OCI-LY3 (cell line): ENCODE data around the gene TTF2.
A peak's percentile ranks its signal among the peaks of the same experiment; 100 is the strongest.

Experiments
- H2AFZ ChIP-seq: fragments of 200-600, 300-600 bp; shearing (Covaris generic); 2 replicates; pipeline ENCODE4 v1.6.0; 2014; ENCODE audit warnings: antibody characterized with exemption, low read depth, low read length
- H3K27ac ChIP-seq: fragments of 200-600, 300-600 bp; sonication (generic); 2 replicates; pipeline ENCODE4 v1.5.1; 2014; ENCODE audit warnings: mild to moderate bottlenecking, low read length, moderate library complexity, mixed read lengths
- H3K27me3 ChIP-seq: fragments of 200-600, 300-600 bp; sonication (generic); 2 replicates; pipeline ENCODE4 v1.6.1; 2014; ENCODE audit warnings: low read depth, low read length, mixed read lengths
- H3K36me3 ChIP-seq: fragments of 200-600, 300-600 bp; sonication (generic); replicated peaks from 2 replicates; pipeline ENCODE3; 2014; ENCODE audit warnings: low read depth, low read length, mixed read lengths
- H3K4me1 ChIP-seq: fragments of 300-600, 200-600 bp; sonication (generic); 2 replicates; pipeline ENCODE4 v1.6.1; 2014; ENCODE audit warnings: low read length, mixed read lengths
- H3K4me2 ChIP-seq: fragments of 200-600, 300-600 bp; sonication (generic); 2 replicates; pipeline ENCODE4 v1.6.1; 2014; ENCODE audit warnings: low read length, mixed read lengths
- H3K4me3 ChIP-seq: fragments of 300-600, 200-600 bp; sonication (generic); 2 replicates; pipeline ENCODE4 v1.5.1; 2014; ENCODE audit warnings: antibody characterized with exemption, mild to moderate bottlenecking, low read length, moderate library complexity
- H3K79me2 ChIP-seq: fragments of 300-600, 200-600 bp; shearing (Covaris generic); 2 replicates; pipeline ENCODE4 v1.6.1; 2014; ENCODE audit warnings: mild to moderate bottlenecking, low read length, mixed read lengths
- H3K9ac ChIP-seq: fragments of 300-600, 200-600 bp; shearing (Covaris generic); 2 replicates; pipeline ENCODE4 v1.6.0; 2014; ENCODE audit warnings: mild to moderate bottlenecking, low read length, moderate library complexity
- H3K9me3 ChIP-seq: fragments of 200-600, 300-600 bp; shearing (Covaris generic); 2 replicates; pipeline ENCODE4 v1.6.1; 2014; ENCODE audit warnings: low read length, mixed read lengths; ENCODE audit not compliant: insufficient read depth
- H4K20me1 ChIP-seq: fragments of 200-600, 300-600 bp; sonication (generic); 2 replicates; pipeline ENCODE4 v1.6.1; 2016; ENCODE audit warnings: low read length, mixed read lengths; ENCODE audit not compliant: insufficient read depth
- EZH2phosphoT487 ChIP-seq: fragments of 200-600 bp; shearing (Covaris generic); IDR thresholded peaks from 2 replicates; pipeline ENCODE4 v1.6.1; 2018; ENCODE audit warnings: antibody characterized with exemption, mixed run types, low read depth
- TF ChIP-seq, protein P1 (sequence below): fragments of 200-600, 300-600 bp; sonication (generic); IDR thresholded peaks from 2 replicates; pipeline ENCODE4 v1.5.1; 2014; ENCODE audit warnings: antibody characterized with exemption, low read length, low read depth

TTF2 gene

DNA sequence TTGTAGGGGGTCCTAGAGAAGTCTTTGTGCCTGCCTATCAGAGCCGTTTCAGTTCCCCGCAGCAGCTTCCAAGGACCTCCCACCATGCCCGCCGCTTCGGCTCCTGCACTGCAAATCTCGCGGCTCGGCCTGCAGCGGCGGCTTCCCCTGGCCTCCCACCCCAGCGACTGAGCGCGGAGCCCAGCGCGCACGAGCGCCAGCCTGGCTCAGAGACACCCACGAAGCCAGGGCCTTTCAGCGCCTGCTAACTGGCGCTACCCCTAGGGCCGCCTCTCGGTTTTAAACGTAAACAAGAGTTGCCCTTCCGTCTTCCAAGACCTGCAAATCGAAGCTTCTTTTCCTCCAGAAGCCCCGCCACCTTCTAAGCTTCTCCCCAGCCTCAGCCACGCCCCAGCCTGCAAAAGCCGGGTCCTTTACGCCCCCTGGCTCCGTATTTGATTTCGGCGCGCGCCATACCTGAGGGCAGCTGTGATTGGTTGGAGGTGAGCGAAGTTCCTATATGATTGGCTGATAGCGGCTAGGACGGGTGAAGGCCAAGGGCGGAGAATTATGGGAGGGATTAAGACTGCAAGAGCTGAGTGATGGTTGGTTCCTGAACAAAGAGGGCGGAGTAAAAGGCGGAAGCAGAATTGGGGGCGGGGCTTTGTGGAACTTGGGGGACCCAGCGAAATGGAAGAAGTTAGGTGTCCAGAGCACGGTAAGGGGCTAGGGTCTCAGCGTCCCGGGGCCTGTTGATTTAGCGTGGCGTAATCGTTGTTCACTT lies at the start of gene TTF2:
Gene TTF2 (plus strand): TSS at position 649 of the 763 bp plus-strand sequence. CDS start 21 bp downstream, at position 670.
- H3K9me3 ChIP-seq, result no peaks in the 10 kb centered on the region
- H3K4me2 ChIP-seq, result peak within 1 kb of the TSS; percentile 87
- peaks cover 22% of the 10 kb centered on the region for H3K79me2 ChIP-seq
- peaks cover 4% of the 10 kb centered on the region; the same call in 1 of the 2 replicates for H4K20me1 ChIP-seq
- TF ChIP-seq, protein P1, sequence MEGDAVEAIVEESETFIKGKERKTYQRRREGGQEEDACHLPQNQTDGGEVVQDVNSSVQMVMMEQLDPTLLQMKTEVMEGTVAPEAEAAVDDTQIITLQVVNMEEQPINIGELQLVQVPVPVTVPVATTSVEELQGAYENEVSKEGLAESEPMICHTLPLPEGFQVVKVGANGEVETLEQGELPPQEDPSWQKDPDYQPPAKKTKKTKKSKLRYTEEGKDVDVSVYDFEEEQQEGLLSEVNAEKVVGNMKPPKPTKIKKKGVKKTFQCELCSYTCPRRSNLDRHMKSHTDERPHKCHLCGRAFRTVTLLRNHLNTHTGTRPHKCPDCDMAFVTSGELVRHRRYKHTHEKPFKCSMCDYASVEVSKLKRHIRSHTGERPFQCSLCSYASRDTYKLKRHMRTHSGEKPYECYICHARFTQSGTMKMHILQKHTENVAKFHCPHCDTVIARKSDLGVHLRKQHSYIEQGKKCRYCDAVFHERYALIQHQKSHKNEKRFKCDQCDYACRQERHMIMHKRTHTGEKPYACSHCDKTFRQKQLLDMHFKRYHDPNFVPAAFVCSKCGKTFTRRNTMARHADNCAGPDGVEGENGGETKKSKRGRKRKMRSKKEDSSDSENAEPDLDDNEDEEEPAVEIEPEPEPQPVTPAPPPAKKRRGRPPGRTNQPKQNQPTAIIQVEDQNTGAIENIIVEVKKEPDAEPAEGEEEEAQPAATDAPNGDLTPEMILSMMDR, result no peak
- no peak for TF ChIP-seq EZH2phosphoT487
- H3K9ac ChIP-seq, result peak within 1 kb of the TSS; percentile 93
- H3K36me3 ChIP-seq, result peaks cover 15% of the 10 kb centered on the region
- H3K27ac ChIP-seq, result peak within 1 kb of the TSS; percentile 97
- no peaks in the 10 kb centered on the region for H3K27me3 ChIP-seq
- H3K4me3 ChIP-seq, result peak within 1 kb of the TSS; percentile 95
- peaks cover 26% of the 10 kb centered on the region for H3K4me1 ChIP-seq
- peak within 1 kb of the TSS; percentile 87 for H2AFZ ChIP-seq

DNA sequence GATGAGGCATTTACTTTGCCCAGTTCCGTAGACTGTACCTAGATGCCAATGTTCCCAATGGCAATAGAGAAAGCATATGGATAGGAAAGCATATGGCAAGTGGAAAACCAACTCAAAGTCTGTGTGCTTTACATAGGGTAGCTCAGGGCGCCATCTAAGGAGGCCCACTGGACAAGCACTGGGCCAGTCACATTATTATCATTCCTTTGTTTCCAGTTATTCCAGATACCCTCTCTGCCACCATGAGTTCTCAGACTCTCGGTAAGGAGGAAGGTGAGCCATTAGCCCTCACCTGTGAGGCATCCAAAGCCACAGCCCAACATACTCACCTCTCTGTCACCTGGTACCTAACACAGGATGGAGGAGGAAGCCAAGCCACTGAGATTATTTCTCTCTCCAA lies 48.8 kb upstream of the TTF2 start:
- Histone ChIP-seq H3K27ac (no peak overlapping the region), H3K79me2 (no peaks in the 10 kb centered on the region), H3K4me3 (no peak overlapping the region), H3K27me3 (no peaks in the 10 kb centered on the region), H3K9me3 (no peaks in the 10 kb centered on the region), H3K9ac (no peak overlapping the region), H3K4me1 (peaks cover 12% of the 10 kb centered on the region), H2AFZ (no peak overlapping the region), H4K20me1 (no peaks in the 10 kb centered on the region), H3K4me2 (no peak overlapping the region), H3K36me3 (no peaks in the 10 kb centered on the region)
- TF ChIP-seq EZH2phosphoT487, result no peak
- TF ChIP-seq, protein P1, result no peak

DNA sequence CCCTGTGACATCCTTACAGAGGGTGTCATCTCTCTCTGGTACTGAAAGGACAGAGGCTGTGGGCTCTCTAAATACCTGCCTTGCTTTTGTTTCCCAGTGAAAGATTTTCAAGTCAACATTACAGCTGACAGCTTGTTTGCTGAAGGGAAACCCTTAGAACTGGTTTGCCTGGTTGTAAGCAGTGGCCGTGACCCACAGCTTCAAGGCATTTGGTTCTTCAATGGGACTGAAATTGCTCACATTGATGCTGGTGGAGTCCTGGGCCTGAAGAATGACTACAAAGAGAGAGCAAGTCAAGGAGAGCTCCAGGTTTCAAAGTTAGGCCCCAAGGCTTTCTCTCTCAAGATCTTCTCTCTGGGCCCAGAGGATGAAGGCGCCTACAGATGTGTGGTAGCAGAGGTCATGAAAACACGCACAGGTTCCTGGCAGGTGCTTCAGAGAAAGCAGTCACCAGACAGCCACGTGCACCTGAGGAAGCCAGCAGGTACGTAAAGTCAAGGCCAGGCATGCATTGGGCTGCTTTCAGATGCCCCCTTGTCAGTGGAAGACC lies 46.7 kb upstream of the TTF2 start:
- no peak overlapping the region for H3K9ac ChIP-seq
- H4K20me1 ChIP-seq, result no peaks in the 10 kb centered on the region
- peaks cover 12% of the 10 kb centered on the region for H3K4me1 ChIP-seq
- H3K9me3 ChIP-seq, result no peaks in the 10 kb centered on the region
- H3K79me2 ChIP-seq, result no peaks in the 10 kb centered on the region
- no peak overlapping the region for H3K4me3 ChIP-seq
- no peaks in the 10 kb centered on the region for H3K36me3 ChIP-seq
- H3K27me3 ChIP-seq, result no peaks in the 10 kb centered on the region
- no peak overlapping the region for H3K27ac ChIP-seq
- TF ChIP-seq, protein P1, result no peak
- no peak overlapping the region for H2AFZ ChIP-seq
- no peak overlapping the region for H3K4me2 ChIP-seq

DNA sequence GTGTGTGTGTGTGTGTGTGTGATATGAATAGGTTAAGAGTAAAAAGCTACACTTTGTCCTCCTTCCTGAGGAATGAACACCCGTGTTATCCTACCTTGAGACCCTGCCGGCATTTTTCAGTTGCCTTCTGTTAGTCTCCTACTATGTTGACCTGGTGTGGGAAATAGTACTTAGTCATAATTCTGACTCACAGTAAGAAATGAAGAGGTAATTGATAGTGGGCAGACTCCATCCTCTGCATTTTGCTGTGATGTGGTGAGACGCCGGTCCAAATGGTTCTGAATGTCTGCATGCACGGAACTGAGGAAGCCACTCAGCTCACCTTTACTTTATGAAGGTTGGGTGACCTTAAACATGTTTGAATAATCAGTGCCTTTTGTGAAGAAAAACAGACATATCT lies 45.9 kb upstream of the TTF2 start:
- H3K4me3 ChIP-seq, result no peak overlapping the region
- H3K9me3 ChIP-seq, result no peaks in the 10 kb centered on the region
- no peaks in the 10 kb centered on the region for H3K27me3 ChIP-seq
- no peak overlapping the region for H3K9ac ChIP-seq
- no peak overlapping the region for H2AFZ ChIP-seq
- H3K79me2 ChIP-seq, result no peaks in the 10 kb centered on the region
- no peaks in the 10 kb centered on the region for H3K36me3 ChIP-seq
- no peak overlapping the region for H3K27ac ChIP-seq
- H3K4me2 ChIP-seq, result no peak overlapping the region
- H3K4me1 ChIP-seq, result peaks cover 12% of the 10 kb centered on the region
- TF ChIP-seq EZH2phosphoT487, result no peak
- TF ChIP-seq, protein P1, result no peak
- no peaks in the 10 kb centered on the region for H4K20me1 ChIP-seq
